HG02938 (cell line): ENCODE measurements around the gene DUOXA1.

Experiments used
- ATAC-seq: cut with Tn5 transposase; IDR thresholded peaks from one replicate; pipeline ENCODE4 v1.9.1; 2021; ENCODE audit warnings: mild to moderate bottlenecking, moderate library complexity; ENCODE audit not compliant: unreplicated experiment

DUOXA1 gene, protein sequence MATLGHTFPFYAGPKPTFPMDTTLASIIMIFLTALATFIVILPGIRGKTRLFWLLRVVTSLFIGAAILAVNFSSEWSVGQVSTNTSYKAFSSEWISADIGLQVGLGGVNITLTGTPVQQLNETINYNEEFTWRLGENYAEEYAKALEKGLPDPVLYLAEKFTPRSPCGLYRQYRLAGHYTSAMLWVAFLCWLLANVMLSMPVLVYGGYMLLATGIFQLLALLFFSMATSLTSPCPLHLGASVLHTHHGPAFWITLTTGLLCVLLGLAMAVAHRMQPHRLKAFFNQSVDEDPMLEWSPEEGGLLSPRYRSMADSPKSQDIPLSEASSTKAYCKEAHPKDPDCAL

DNA sequence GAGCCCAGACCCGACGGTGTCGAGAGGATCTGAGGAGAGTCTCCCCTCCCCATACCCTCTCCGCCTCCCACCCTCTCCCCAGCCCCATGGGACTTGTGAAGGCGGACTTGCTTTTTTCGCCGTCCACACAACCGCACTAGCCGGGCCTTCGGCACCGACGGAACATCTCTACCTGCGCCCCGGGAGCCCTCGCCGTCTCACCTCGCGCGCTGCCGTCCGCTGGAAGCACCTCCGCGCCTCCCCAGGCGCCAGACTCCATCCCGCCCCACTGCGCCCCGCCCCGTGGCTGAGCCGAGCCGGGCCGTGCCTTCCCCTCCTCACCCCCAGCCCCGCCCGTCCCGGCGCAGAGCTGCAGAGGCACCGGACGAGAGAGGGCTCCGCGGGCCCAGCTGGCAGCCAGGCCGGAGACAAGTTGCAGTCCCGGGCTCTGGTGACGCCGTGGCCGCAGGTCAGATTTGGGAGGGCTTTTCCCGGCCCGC is at the start of gene DUOXA1, which contains the start of gene DUOX1:
Gene DUOXA1, minus strand, starts transcription at position 229 of the 479 bp plus-strand sequence. CDS start 6,865 bp downstream, outside the sequence.
Gene DUOX1, plus strand, starts transcription at position 344 of the 479 bp plus-strand sequence. CDS start 1,973 bp downstream, outside the sequence.
- ATAC-seq = no peak

DNA sequence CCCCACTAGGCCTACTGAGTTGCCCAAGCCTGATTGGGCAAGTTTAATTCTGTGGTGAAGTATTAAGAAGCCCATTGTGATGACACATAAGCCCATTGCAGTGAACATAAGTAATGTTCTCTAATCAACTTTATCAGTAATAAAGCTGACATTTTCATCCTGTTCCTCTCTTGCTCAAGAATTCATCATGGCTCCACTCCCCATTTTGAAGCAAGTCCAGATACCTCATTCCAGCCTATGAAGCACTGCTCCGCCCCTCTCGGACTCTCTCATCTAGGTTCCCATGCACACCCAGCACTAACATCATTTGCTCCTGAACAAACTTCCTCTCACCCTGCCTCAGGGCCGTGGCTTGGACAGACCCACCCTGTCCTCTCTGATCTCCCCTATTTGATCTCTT is 47.6 kb upstream of the DUOXA1 start:
- ATAC-seq = no peak

DNA sequence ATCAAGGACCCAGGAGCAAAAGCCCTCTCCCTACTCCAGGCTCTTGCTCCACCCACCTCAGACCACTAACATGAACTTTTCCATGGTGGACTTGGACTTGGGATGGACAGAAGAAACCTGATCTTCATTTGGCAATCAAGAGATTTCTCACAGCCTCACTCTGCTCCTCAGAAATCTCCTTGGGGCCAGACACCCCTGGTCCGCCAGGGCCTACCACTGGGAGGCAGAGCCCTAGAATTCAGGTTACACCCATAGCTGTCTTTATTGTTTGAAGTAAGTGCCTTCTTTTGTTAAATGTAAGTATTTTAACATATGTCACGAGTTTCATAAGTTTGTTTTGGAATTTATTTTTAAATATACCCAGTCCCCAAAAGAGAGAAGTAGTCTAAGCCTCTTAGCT is 44.9 kb upstream of the DUOXA1 start:
- ATAC-seq = no peak

DNA sequence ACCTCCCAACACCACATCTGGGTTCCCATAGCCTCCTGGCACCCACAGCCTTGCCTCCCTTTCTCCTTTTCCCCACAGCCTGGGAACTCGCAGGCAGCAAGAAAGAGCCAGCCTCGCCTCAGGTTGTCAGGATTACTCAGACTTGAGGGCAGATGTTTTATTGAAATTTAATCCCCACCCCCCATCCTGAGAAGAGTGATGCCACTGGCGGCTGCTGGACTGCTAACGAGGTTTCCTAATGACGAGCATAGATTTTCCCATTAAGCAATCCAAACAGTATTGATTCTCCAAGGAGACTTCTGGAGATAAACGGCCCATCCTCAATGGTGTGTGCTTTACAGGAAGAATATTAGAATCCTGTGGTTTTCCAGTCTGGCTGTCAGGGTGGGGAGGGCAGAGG is 44.4 kb upstream of the DUOXA1 start:
- ATAC-seq = no peak

DNA sequence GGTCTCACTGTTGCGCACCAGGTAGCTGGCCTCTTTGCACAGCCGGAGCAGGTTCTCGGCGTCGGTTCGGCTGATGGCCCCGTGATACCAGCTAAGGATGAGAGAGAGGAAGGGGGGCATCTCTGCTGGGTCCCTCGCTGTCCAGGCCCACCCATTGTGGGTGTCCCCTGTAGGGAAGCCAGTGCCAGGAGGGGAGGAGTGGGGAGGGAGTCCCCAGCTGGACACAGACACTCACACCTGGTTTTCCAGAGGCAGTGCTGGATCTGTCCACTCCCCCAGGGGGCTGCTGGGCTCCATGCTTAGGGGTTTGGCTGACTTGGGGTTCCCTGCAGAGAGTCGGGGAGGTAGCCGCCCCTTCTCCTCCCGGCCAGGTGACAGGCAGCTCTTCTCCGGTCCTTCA is 42.2 kb upstream of the DUOXA1 start:
- ATAC-seq = no peak

DNA sequence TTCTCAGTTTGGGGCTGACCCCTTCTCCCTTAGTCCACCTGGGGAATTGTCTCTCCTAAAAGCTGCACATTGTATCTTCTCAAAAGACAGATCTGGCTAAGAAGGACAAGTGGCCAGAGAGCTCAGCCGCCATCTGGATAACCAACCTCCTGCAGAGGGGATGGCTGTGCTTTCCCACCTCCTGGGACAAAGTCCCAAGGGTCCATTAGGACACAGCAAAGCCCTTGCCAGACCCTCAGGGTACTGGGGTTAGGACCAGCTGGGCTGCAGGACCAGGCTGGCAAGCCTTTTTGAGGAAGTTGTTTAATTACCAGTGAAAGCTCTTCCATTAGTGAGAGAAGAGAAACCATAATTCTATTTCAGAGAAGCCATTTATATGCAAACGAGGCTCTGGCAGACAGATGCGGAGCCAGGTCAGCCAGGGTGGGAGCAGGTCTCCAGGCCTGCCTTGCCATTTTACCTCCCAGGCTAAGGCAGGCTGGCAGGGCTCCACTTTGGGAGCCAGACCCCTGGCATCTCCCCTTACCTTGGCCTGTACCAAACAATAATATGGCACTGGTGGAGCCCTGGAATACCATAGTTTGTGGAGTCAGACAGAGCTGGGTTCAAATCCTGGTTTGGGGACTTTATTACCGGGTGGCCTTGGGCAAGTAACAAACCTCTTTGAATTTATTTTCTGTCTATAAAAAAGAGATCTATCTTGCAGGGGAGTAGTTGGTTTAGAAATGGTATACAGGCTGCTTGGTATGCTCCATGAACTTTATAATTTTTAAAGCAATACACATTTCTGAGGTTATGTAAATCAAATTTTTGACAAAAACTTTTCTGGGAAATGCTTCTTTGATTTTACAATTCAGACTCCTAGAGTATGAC is 40.2 kb upstream of the DUOXA1 start:
- ATAC-seq = no peak

DNA sequence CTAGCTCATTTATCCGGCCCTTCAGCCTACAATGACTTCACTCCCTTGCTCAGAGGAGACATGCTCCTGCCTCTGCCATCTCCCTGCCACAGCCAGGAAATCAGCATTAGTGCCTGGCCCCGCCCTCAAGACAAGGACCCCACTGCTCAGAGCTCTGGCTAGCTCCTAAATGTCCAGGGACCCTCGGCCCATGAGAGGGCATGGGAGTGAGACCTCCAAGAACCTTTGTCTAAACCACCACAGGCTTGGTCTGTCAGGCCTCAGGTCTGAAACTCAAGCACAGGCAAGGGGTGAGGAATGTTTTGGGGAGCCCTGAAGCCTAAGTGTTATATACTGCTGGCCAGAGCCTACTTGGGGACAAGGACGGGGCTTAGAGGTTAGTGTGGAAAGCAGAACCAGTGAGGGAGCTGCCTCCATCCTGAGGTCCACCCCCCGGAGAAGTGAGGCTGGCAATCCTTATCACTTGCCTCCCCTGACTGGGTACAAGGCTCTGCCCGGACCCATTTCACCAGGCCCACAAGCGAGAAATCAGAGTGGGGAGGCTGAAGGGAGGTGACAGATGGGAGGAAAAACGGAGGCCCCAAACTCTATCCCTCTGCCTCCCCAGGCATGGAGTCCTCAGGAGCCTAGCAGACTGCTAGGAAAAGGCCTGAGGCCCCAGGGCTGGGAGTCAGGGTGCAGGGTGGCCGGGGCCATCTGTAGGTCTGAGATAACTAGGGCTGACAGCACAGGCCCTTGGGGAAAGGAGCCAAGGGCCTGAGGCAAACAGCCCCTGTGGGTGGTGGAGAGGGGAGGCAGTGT is 39.3 kb upstream of the DUOXA1 start:
- no peak for ATAC-seq

DNA sequence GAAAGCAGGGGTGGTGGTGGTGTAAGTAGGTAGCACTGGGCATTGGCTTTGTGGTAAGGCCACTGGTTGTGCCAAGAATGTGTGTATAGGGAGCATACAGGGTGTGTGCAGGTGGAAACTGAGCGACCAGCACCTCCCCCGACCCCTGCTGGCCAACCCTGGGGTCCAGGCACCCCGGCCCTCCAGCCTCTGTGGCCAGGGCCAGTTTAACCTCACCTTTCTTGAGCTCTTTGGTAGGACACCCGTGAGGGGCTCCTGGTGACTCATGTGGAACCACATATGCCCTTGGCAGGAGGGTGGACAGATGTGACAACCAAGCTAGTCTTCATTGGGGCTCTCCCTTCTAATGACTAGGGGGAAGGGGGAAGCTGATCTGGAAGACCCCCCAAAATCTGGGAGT is 38.6 kb upstream of the DUOXA1 start:
- no peak for ATAC-seq

DNA sequence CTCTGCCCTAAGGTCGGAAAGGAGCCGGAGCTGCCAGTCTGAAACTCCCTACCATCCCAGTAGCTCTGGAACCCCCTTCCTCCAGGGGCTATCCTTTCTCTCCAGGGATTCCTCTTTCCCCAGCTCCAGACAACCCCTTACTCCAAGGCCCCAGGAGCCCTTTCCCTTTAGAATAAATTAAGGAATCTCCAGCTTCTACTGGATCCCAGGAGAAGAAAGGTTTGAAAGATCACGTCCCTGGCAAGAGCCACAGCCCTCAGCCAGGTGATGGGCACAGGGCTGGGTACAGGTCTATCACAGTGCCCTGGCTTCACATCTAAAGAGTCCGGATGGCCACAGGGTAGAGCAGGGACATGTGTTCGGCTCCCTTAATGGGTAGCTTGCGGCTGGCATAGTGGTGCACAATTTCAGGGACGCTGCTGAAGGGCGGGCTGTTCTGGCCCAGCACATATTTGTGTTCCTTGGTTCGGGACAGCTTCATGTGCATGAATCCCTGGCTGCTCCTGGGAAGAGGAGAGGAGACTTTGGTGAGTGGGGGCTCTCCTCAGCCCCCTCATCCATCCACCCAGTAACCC is 38.0 kb upstream of the DUOXA1 start:
- no peak for ATAC-seq

DNA sequence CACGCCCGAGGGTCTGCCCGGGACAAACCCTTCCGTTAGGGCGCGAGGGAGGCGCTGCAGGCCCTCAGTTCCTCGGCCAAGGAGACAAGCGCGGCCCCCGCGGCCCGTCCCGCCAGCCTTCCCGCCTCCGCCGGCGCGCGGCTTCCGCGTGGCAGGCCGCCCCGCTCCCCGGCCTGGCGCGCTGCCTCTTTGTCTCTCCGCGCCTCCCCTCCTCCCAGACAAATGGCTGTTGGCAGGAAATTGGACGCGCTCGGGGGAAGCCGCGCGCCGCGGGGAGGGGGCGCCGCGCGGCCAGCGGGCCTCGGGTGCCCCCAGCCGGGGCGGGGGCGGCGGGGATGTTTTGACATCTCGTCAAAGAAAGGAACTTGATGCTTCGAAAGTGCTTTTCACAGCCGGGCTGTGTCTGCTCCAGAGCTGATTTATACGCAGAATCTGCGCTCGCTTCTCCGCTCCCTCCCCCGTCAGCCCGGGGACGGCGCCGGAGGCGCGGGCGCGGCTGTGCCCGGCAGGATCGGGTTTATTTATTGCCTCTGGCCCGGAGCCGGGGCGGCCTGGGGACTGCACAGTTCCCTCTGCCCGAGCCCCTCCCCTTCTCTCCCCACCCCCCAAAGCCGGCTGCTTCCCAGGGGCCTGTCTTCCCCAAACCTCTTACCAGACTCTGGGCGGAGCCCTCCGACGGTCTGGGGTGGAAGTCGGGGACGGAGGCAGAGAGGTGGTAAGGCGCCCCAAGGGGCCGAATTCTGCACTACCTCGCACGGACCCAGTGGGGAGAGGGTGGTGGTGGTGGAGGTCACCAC is 37.4 kb upstream of the DUOXA1 start:
- peak; percentile 92 for ATAC-seq

DNA sequence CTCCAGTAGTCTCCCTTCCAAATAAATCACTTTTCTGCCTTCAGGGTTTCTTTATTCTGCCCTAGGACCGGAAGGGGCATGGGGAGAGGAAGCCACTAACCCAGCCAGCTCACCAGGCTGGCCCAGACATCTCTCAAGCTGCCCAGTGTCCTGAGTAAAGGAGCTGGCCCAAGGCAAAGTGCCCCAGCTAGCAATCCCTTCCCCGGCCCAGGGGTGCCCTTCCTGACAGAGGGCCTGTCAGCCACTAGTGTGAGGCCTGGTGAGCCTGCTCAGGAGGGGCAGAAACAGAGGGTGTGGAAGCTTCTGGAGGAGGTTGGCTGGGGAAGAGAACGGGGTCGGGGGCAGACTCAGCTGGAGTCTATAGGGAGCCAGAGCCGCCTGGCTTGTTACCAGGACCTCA is 35.9 kb upstream of the DUOXA1 start:
- no peak for ATAC-seq

DNA sequence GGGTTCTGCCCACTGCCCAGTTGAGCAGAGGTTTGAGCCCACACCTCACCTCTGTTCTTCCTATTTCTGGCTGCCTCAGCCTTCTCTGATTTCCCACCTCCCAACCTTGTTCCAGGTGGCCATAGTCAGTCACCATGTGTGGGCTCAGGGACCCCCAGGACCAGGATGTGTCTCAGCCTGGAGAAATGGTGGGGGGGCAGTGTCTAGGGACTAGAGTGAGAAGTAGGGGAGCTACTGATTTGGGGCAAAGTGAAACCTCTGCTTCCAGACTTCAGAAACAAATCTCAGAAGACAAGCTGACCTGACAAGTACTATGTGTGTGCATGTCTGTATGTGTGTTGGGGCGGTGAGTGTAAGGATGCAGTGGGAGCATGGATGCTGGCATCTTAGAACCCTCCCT is 35.2 kb upstream of the DUOXA1 start:
- no peak for ATAC-seq

DNA sequence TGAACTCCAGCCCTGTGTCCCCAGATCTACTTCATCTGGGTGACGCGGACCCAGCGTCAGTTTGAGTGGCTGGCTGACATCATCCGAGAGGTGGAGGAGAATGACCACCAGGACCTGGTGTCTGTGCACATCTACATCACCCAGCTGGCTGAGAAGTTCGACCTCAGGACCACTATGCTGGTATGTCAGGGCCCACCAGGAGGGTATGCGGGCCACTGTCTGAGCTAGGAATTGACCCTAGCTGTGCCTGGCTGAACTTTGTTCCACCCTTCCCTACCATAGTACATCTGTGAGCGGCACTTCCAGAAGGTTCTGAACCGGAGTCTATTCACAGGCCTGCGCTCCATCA is 33.8 kb upstream of the DUOXA1 start:
- ATAC-seq = no peak

DNA sequence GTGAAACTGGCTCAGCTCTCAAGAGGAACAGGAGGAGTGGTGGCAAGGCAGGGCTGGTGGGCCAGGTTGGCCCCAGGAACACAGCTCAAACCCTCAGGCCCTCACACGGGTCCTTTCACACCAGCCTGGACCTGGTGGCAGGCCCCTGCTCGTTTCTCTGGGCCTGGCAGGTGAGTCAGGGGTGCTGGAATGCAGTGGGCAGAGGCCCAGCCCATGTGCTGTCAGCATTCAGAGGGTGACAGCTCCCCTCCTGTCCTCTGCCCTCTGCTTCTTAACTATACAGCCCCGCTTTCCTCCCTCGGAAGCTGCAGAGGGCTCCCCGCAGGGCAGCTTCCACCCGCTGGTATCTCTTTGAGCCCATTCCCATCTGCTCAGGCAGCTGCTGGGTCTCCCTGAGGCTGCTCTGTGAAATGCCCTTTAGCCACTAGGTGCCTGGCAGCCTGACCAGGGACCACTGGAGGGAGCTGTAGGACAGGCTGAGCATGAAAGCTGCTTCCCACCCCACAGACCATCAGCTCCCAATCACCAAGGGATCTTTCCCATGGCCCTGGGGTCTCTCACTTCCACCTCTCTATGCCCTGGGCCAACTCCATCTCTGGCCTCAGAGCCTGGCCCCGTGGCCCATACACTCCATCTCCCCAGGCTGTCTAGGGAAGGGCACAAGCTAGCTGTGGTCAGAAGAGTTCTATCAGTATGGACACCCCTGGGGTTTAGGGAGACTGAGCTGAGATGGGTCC is 33.3 kb upstream of the DUOXA1 start:
- ATAC-seq = peak; percentile 40

DNA sequence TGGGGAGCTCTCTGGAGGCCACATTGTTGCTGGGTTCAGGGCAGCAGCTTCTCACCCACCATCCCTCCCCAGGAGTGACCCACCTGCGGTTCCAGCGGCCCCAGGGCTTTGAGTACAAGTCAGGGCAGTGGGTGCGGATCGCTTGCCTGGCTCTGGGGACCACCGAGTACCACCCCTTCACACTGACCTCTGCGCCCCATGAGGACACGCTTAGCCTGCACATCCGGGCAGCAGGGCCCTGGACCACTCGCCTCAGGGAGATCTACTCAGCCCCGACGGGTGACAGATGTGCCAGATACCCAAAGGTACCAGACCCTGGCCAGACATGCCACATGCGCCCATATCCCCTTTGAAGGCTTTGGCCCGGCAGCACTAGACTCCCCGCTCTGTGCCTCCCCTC is 32.0 kb upstream of the DUOXA1 start:
- no peak for ATAC-seq

DNA sequence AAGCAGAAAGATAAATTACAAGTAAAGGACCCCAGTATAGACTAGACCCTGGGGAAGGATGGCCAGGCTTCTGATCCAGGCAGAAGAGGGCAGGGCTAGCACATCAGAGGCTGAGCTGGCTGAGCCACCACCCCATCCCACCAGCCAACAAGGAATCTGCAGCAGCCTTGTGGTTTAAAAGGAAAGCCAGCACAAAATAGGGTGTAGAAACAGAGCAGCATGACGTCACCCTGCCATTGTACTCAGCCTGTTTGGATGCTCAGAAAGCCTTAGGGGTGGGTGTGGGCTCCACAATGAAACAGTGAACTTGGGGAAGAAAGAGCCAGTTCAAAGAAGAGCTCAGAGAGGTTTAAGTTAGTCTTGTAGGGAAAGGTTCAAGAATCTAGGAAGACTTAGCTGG is 28.3 kb upstream of the DUOXA1 start:
- no peak for ATAC-seq

DNA sequence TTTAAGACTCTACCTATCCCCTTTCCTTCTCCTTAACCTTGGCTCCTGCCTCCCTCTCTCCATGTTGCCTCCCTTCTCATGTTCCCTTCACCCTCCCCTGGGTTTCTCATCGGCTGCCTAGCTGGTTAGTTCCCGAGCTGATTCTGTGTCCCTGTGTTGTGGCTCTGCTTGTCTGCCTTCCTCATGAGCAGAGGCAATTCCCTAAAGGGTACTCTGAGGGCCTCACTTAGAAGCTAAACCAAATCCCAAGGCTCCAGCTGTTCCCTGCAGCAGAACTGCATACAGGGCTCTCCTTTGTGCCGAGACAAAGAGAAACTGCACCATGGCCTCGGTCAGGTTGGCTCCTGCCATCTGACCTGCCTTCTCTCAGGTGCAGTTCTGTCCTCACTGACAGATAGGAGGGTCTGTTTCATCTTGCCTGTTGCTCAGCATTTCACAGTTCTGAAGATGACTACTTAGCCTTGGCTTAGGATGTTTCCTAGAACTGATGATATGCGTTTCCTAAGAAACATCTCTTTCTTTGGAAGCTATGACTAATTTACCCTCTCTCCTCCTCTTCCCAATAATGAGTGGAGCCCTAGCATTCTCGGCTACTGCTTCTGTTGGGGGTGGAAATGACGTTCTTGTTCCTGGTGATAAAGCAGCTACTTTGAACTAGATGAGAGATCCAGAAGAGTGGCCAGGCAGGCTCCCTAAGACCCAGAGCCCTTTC is 27.2 kb upstream of the DUOXA1 start:
- no peak for ATAC-seq

DNA sequence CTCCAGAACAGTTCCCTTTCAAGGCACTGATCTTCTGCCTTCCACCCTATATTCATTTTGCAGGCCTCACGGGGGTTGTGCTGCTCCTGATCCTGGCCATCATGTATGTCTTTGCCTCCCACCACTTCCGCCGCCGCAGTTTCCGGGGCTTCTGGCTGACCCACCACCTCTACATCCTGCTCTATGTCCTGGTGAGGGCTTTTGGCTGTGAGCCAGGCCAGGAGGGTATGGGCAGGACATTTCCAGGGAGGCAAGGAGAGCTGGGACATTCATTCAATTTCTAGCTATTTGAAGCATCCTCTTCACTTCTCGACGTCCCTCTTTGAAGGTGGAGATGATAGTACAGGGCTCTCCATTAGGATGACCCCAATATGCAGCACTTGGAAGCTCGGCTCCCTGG is 26.1 kb upstream of the DUOXA1 start:
- no peak for ATAC-seq
